ENCODE measurements around the gene ADIG. TPM values are rescaled to one million over a fixed set of nuclear protein-coding genes. Genes with fewer than 3 reads are reported as not detected.
"Not testable (repeated sequence)": the region's sequence is repeated elsewhere in the genome, so short reads cannot be mapped to it uniquely, and the experiment has no call there.

Gene ADIG
- total RNA-seq, 1 donor from 2014 or later, result not detected

- DNase-seq (ENCODE audit: low spot score), result no peak
- intact Hi-C loops (cut with DNase I), result no loop called here
Measured at GRCh38 chr20:38566036-38566598, 14.9 kb upstream of the ADIG start.

- DNase-seq (ENCODE audit: low spot score), result no peak
Measured at GRCh38 chr20:38569747-38570525, 11.1 kb upstream of the ADIG start.

GRCh38 chr20:38573413-38573812, 7.6 kb upstream of the ADIG start:
- DNase-seq (ENCODE audit: low spot score), result no peak
- intact Hi-C loops (cut with DNase I), result no loop called here

More at GRCh38 chr20:38569747-38570525, 11.1 kb upstream of the ADIG start:
- intact Hi-C loops (cut with DNase I), result no loop called here

GRCh38 chr20:38579219-38579910, 1.6 kb upstream of the ADIG start:
- intact Hi-C loops (cut with DNase I), result no loop called here
- DNase-seq (ENCODE audit: low spot score), result no peak

GRCh38 chr20:38579921-38580320, 1.1 kb upstream of the ADIG start:
- intact Hi-C loops (cut with DNase I), result no loop called here
- DNase-seq (ENCODE audit: low spot score), result no peak

GRCh38 chr20:38581830-38582358, 897 bp downstream of the ADIG start:
- intact Hi-C loops (cut with DNase I), result no loop called here
- no peak for DNase-seq (ENCODE audit: low spot score)

- no peak for DNase-seq (ENCODE audit: low spot score)
- intact Hi-C loops (cut with DNase I), result no loop called here
Measured at GRCh38 chr20:38583306-38583705, 2.3 kb downstream of the ADIG start.

GRCh38 chr20:38584099-38584763, 3.2 kb downstream of the ADIG start:
- no peak for DNase-seq (ENCODE audit: low spot score)
- intact Hi-C loops (cut with DNase I), result no loop called here

GRCh38 chr20:38585404-38586180, 4.6 kb downstream of the ADIG start:
- intact Hi-C loops (cut with DNase I), result no loop called here
- no peak for DNase-seq (ENCODE audit: low spot score)

- no peak for DNase-seq (ENCODE audit: low spot score)
- intact Hi-C loops (cut with DNase I), result no loop called here
Measured at GRCh38 chr20:38586181-38586525, 5.2 kb downstream of the ADIG start.

- DNase-seq (ENCODE audit: low spot score), result no peak
- intact Hi-C loops (cut with DNase I), result no loop called here
Measured at GRCh38 chr20:38588303-38588702, 7.3 kb downstream of the ADIG start.

GRCh38 chr20:38589351-38589750, 8.4 kb downstream of the ADIG start:
- no peak for DNase-seq (ENCODE audit: low spot score)

GRCh38 chr20:38589967-38590675, 9.1 kb downstream of the ADIG start:
- intact Hi-C loops (cut with DNase I), result no loop called here
- no peak for DNase-seq (ENCODE audit: low spot score)

More at GRCh38 chr20:38589351-38589750, 8.4 kb downstream of the ADIG start:
- intact Hi-C loops (cut with DNase I), result no loop called here

- intact Hi-C loops (cut with DNase I), result no loop called here
- DNase-seq (ENCODE audit: low spot score), result no peak
Measured at GRCh38 chr20:38590676-38591473, 9.9 kb downstream of the ADIG start.

- intact Hi-C loops (cut with DNase I), result no loop called here
- no peak for DNase-seq (ENCODE audit: low spot score)
Measured at GRCh38 chr20:38591474-38592410, 10.7 kb downstream of the ADIG start.

GRCh38 chr20:38592411-38592790, 11.4 kb downstream of the ADIG start:
- DNase-seq (ENCODE audit: low spot score); intact Hi-C loops (cut with DNase I): not testable (repeated sequence)

- DNase-seq (ENCODE audit: low spot score); intact Hi-C loops (cut with DNase I): not testable (repeated sequence)
Measured at GRCh38 chr20:38594281-38594680, 13.3 kb downstream of the ADIG start.

Measured in cardiac septum (tissue), 1 donor.